Measurements from ENCODE around the gene GPR37L1. TPM values are rescaled to one million over a fixed set of nuclear protein-coding genes. Genes with fewer than 3 reads are reported as not detected.

Gene GPR37L1
- total and polyA plus RNA-seq, 3 donors from 2014 or later, result 0.42 to 1.6 (median 0.56) TPM

GRCh38 chr1:202167708-202168415, 45.1 kb downstream of the GPR37L1 start:
- H3K9me3 ChIP-seq, result no peaks in the 10 kb centered on the region
- intact Hi-C loops (cut with DNase I; ENCODE audit: low total_unique reads), result no loop called here
- TF ChIP-seq POLR2A (IDR thresholded peaks at IDR 0.05), result no peak
- no peaks in the 10 kb centered on the region for H3K27me3 ChIP-seq
- 49 to 58% methylated on average over 12 to 17 of the region's 18 CpGs for WGBS, 2 donors
- H3K4me1 ChIP-seq, result peaks cover 59% of the 10 kb centered on the region
- H3K27ac ChIP-seq, result peak overlapping the region in 1 of 2 donors; percentile 51
- no peaks in the 10 kb centered on the region for H3K36me3 ChIP-seq (ENCODE audit: low read depth, missing control alignments)
- H3K4me3 ChIP-seq, result no peak overlapping the region
- DNase-seq, result peak; percentile 87

DNA sequence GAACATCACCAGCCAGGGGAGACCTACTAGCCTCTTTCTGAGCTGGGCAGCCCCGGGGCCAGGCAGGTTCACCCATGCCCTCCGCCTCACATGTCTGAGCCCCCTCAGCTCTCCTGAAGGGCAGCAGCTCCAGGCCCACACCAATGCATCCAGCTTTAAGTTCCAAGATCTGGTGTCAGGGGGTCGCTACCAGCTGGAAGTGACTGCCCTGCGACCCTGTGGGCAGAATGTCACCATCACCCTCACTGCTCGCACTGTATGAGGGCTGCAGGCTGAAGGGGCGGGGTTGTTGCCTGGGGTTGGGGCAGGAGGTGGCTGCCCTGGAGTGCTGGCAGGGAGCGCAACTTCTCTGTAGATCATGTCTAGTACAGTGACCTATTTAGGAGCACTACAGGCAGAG, 46.1 kb downstream of the GPR37L1 start:
- intact Hi-C loops (cut with DNase I; ENCODE audit: low total_unique reads), result no loop called here
- H3K27ac ChIP-seq, result no peak overlapping the region
- 79 to 94% methylated on average over 7 of the region's 7 CpGs for WGBS, 2 donors

DNA sequence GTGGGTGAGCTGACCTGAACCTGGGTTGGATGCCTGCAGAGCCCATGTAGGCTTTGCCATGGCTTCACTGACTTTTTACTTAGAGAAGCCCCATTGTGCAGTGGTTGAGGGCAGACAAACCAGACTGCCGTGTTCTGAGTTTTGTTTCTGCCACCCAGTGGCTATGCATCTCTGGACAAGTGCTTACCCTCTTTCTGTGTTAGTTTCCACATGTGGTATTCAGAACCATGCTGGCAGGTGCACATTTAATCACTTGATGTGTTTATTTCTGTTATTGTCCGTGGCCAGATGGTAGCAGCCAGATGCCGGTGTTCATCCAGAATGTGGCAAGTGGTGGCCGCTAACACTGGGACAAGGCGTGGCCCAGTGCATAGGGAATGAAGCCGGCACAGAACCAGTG, 48.0 kb downstream of the GPR37L1 start:
- Histone ChIP-seq H3K4me1 (peaks cover 30% of the 10 kb centered on the region), H3K36me3 (ENCODE audit: low read depth, missing control alignments) (no peaks in the 10 kb centered on the region), H3K27me3 (no peaks in the 10 kb centered on the region), H3K27ac (no peak overlapping the region), H3K4me3 (no peak overlapping the region), H3K9me3 (no peaks in the 10 kb centered on the region)
- DNase-seq, result no peak
- TF ChIP-seq POLR2A (IDR thresholded peaks at IDR 0.05) (no peak), CTCF (IDR thresholded peaks at IDR 0.05) (no peak)
- intact Hi-C loops (cut with DNase I; ENCODE audit: low total_unique reads), result no loop called here
- 84 to 90% methylated on average over 6 of the region's 6 CpGs for WGBS, 2 donors

More for the DNA sequence above, 46.1 kb downstream of the GPR37L1 start:
- no peaks in the 10 kb centered on the region for H3K27me3 ChIP-seq
- H3K9me3 ChIP-seq, result no peaks in the 10 kb centered on the region
- H3K36me3 ChIP-seq (ENCODE audit: low read depth, missing control alignments), result no peaks in the 10 kb centered on the region
- no peak overlapping the region for H3K4me3 ChIP-seq
- DNase-seq, result no peak
- peaks cover 49% of the 10 kb centered on the region for H3K4me1 ChIP-seq
- TF ChIP-seq CTCF (IDR thresholded peaks at IDR 0.05), result no peak
- no peak for TF ChIP-seq POLR2A (IDR thresholded peaks at IDR 0.05)

GRCh38 chr1:202171292-202172014, 48.7 kb downstream of the GPR37L1 start:
- H3K36me3 ChIP-seq (ENCODE audit: low read depth, missing control alignments), result no peaks in the 10 kb centered on the region
- no peaks in the 10 kb centered on the region for H3K9me3 ChIP-seq
- no peaks in the 10 kb centered on the region for H3K27me3 ChIP-seq
- peaks cover 23% of the 10 kb centered on the region for H3K4me1 ChIP-seq
- DNase-seq, result no peak
- TF ChIP-seq CTCF (IDR thresholded peaks at IDR 0.05), result no peak
- no peak for TF ChIP-seq POLR2A (IDR thresholded peaks at IDR 0.05)
- WGBS, 2 donors, result 92% methylated on average over 11 of the region's 11 CpGs; no CpG with 5 or more reads in 1 of the 2 donors
- H3K4me3 ChIP-seq, result no peak overlapping the region
- intact Hi-C loops (cut with DNase I; ENCODE audit: low total_unique reads), result no loop called here
- no peak overlapping the region for H3K27ac ChIP-seq

DNA sequence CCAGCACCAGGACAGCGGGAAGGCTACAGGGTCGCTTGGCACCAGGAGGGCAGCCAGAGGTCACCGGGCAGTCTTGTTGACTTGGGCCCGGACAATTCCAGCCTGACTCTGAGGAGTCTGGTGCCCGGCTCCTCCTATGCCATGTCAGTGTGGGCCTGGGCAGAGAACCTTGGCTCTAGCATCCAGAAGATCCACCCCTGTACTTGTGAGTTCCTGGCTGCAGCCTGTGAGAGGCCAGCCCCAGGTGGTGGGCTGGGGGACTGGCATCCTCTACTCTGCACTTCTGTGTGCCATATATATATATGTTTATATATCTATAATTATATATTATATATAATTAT, 49.3 kb downstream of the GPR37L1 start:
- Histone ChIP-seq H3K9me3 (no peaks in the 10 kb centered on the region), H3K36me3 (ENCODE audit: low read depth, missing control alignments) (no peaks in the 10 kb centered on the region), H3K27ac (no peak overlapping the region), H3K27me3 (no peaks in the 10 kb centered on the region), H3K4me3 (no peak overlapping the region), H3K4me1 (peaks cover 17% of the 10 kb centered on the region)
- no peak for TF ChIP-seq POLR2A (IDR thresholded peaks at IDR 0.05)
- TF ChIP-seq CTCF (IDR thresholded peaks at IDR 0.05), result no peak
- DNase-seq, result no peak
- 93 to 100% methylated on average over 1 to 5 of the region's 5 CpGs for WGBS, 2 donors
- intact Hi-C loops (cut with DNase I; ENCODE audit: low total_unique reads), result no loop called here

All from testis (tissue), 3 donors.